WTC11 (cell line): ENCODE data around the gene LYST. TPM values are rescaled to one million over a fixed set of nuclear protein-coding genes. Genes with fewer than 3 reads are reported as not detected.

Source experiments
- ATAC-seq: fragments of 200-7000 bp; cut with Tn5 transposase; 2 replicates; pipeline ENCODE4 v1.10.0; 2021; ENCODE audit warnings: mild to moderate bottlenecking, moderate library complexity
- CTCF ChIA-PET: fragments of 300-600 bp; sonication (Branson Sonifier 250); formaldehyde crosslinking; loops from one replicate; lab custom pipeline; 2021; ENCODE audit warnings: antibody characterized with exemption; lab: Charles Lee
- POLR2A ChIA-PET: fragments of 350-600 bp; sonication (Branson Sonifier 250); formaldehyde crosslinking; loops from one replicate; lab custom pipeline; 2021; ENCODE audit warnings: antibody characterized with exemption; lab: Charles Lee
- DNase-seq: peaks from one replicate; pipeline ENCODE4 v3.0.0; 2021; ENCODE audit warnings: low spot score
- H3K27ac Mint-ChIP-seq: 2 replicates; pipeline ENCODE4 v1.8.0; 2021; ENCODE audit warnings: mixed read lengths
- H3K27me3 Mint-ChIP-seq: 2 replicates; pipeline ENCODE4 v1.8.0; 2021; ENCODE audit warnings: low read depth, mild to moderate bottlenecking, moderate library complexity, mixed read lengths
- H3K36me3 Mint-ChIP-seq: 2 replicates; pipeline ENCODE4 v1.8.0; 2021; ENCODE audit warnings: mixed read lengths
- H3K4me1 Mint-ChIP-seq: 2 replicates; pipeline ENCODE4 v1.8.0; 2022; ENCODE audit warnings: mixed read lengths
- H3K4me3 Mint-ChIP-seq: 2 replicates; pipeline ENCODE4 v1.8.0; 2021; ENCODE audit warnings: mild to moderate bottlenecking, moderate library complexity, mixed read lengths
- H3K9me3 Mint-ChIP-seq: 2 replicates; pipeline ENCODE4 v1.8.0; 2021; ENCODE audit warnings: mixed read lengths
- AR ChIP-seq: fragments of 250-450 bp; sonication (Bioruptor Pico); IDR thresholded peaks from 2 replicates; pipeline ENCODE4 v1.9.0; 2021; ENCODE audit warnings: mild to moderate bottlenecking
- ATF6 ChIP-seq: sonication (generic); formaldehyde crosslinking; IDR thresholded peaks from 2 replicates; pipeline ENCODE4 v1.8.1; 2023; ENCODE audit warnings: mild to moderate bottlenecking, missing genetic modification reagents
- E2F4 ChIP-seq: sonication (generic); formaldehyde crosslinking; IDR thresholded peaks from 2 replicates; pipeline ENCODE4 v1.8.1; 2022; ENCODE audit warnings: low read depth, mild to moderate bottlenecking, moderate library complexity, missing genetic modification reagents, borderline replicate concordance
- ERG ChIP-seq: fragments of 250-450 bp; sonication (Bioruptor Pico); IDR thresholded peaks from 2 replicates; pipeline ENCODE4 v1.8.0; 2021; ENCODE audit warnings: mild to moderate bottlenecking
- FOXP1 ChIP-seq: sonication (generic); formaldehyde crosslinking; IDR thresholded peaks from 2 replicates; pipeline ENCODE4 v1.8.0; 2022; ENCODE audit warnings: missing genetic modification reagents, mild to moderate bottlenecking, moderate library complexity, borderline replicate concordance
- GRHL2 ChIP-seq: fragments of 250-450 bp; sonication (Bioruptor Pico); IDR thresholded peaks from 2 replicates; pipeline ENCODE4 v1.8.0; 2022; ENCODE audit warnings: mild to moderate bottlenecking, moderate library complexity; ENCODE audit not compliant: insufficient replicate concordance, severe bottlenecking
- GTF2I ChIP-seq: fragments of 250-450 bp; sonication (Bioruptor Pico); conservative IDR thresholded peaks from 2 replicates; pipeline ENCODE4 v1.4.0; 2021; ENCODE audit warnings: mild to moderate bottlenecking
- IRF2 ChIP-seq: sonication (generic); formaldehyde crosslinking; IDR thresholded peaks from 2 replicates; pipeline ENCODE4 v1.8.0; 2022; ENCODE audit warnings: low read depth, missing genetic modification reagents, borderline replicate concordance
- KAT7 ChIP-seq: sonication (generic); formaldehyde crosslinking; IDR thresholded peaks from 2 replicates; pipeline ENCODE4 v1.8.1; 2023; ENCODE audit warnings: missing genetic modification reagents, mild to moderate bottlenecking, borderline replicate concordance
- MLX ChIP-seq: sonication (generic); formaldehyde crosslinking; IDR thresholded peaks from 2 replicates; pipeline ENCODE4 v1.8.1; 2023; ENCODE audit warnings: mild to moderate bottlenecking, missing genetic modification reagents, moderate library complexity
- NFATC4 ChIP-seq: fragments of 250-450 bp; sonication (Bioruptor Pico); IDR thresholded peaks from 2 replicates; pipeline ENCODE4 v1.9.0; 2021; ENCODE audit warnings: mild to moderate bottlenecking
- NR1H2 ChIP-seq: sonication (generic); formaldehyde crosslinking; IDR thresholded peaks from 2 replicates; pipeline ENCODE4 v1.9.0; 2021; ENCODE audit warnings: mild to moderate bottlenecking, moderate library complexity, missing genetic modification reagents
- OVOL2 ChIP-seq: fragments of 250-450 bp; sonication (Bioruptor Pico); IDR thresholded peaks from 2 replicates; pipeline ENCODE4 v1.9.0; 2021; ENCODE audit warnings: mild to moderate bottlenecking, borderline replicate concordance
- SOX15 ChIP-seq: fragments of 250-450 bp; sonication (Bioruptor Pico); IDR thresholded peaks from 2 replicates; pipeline ENCODE4 v1.9.0; 2021; ENCODE audit warnings: mild to moderate bottlenecking
- SP1 ChIP-seq: sonication (generic); formaldehyde crosslinking; conservative IDR thresholded peaks from 2 replicates; pipeline ENCODE4 v1.8.1; 2022; ENCODE audit warnings: missing genetic modification reagents
- TCF7 ChIP-seq: sonication (generic); formaldehyde crosslinking; IDR thresholded peaks from 2 replicates; pipeline ENCODE4 v1.8.0; 2022; ENCODE audit warnings: mild to moderate bottlenecking, low read depth, missing genetic modification reagents, moderate library complexity
- ZNF232 ChIP-seq: sonication (generic); formaldehyde crosslinking; IDR thresholded peaks from 2 replicates; pipeline ENCODE4 v1.8.0; 2022; ENCODE audit warnings: mild to moderate bottlenecking, missing genetic modification reagents
- ZNF263 ChIP-seq: sonication (generic); formaldehyde crosslinking; IDR thresholded peaks from 2 replicates; pipeline ENCODE4 v1.8.1; 2022; ENCODE audit warnings: low read depth, mild to moderate bottlenecking, moderate library complexity, missing genetic modification reagents
- ZNF317 ChIP-seq: sonication (generic); formaldehyde crosslinking; IDR thresholded peaks from 2 replicates; pipeline ENCODE4 v1.8.1; 2023; ENCODE audit warnings: low read depth, mild to moderate bottlenecking, moderate library complexity, missing genetic modification reagents, borderline replicate concordance
- ZNF396 ChIP-seq: fragments of 250-450 bp; sonication (Bioruptor Pico); IDR thresholded peaks from 2 replicates; pipeline ENCODE4 v1.8.0; 2021; ENCODE audit warnings: mild to moderate bottlenecking, moderate library complexity, borderline replicate concordance
- total RNA-seq: library from RNA; stranded (reverse); gene quantifications from 3 replicates; pipeline ENCODE4 v1.2.3, GENCODE V29; 2021

LYST gene
- total RNA-seq, 1 experiment from 2014 or later: 0.59 TPM

GRCh38 chr1:235873045-235873444, 6.3 kb upstream of the LYST start:
- TF ChIP-seq GRHL2 (CRISPR knock-in tag) (no peak), NFATC4 (CRISPR knock-in tag) (no peak), NR1H2 (CRISPR knock-in tag) (no peak), ZNF317 (no peak)
- peaks cover 12% of the 10 kb centered on the region for H3K27me3 Mint-ChIP-seq
- H3K4me1 Mint-ChIP-seq: no peaks in the 10 kb centered on the region
- no peaks in the 10 kb centered on the region for H3K36me3 Mint-ChIP-seq
- no peaks in the 10 kb centered on the region for H3K9me3 Mint-ChIP-seq
- ChIA-PET CTCF (no interaction called here), POLR2A (no interaction called here)
- H3K27ac Mint-ChIP-seq: no peak overlapping the region
- DNase-seq (no peak), ATAC-seq (no peak)
- no peak overlapping the region for H3K4me3 Mint-ChIP-seq

GRCh38 chr1:235872270-235872669, 5.6 kb upstream of the LYST start:
- Mint-ChIP-seq H3K27ac (no peak overlapping the region), H3K36me3 (no peaks in the 10 kb centered on the region)
- POLR2A ChIA-PET: no interaction called here
- no peak for DNase-seq
- TF ChIP-seq ZNF317 (no peak), ZNF232 (CRISPR knock-in tag) (no peak), ATF6 (CRISPR knock-in tag) (no peak), KAT7 (CRISPR knock-in tag) (no peak), IRF2 (CRISPR knock-in tag) (no peak), GTF2I (CRISPR knock-in tag) (no peak), FOXP1 (CRISPR knock-in tag) (no peak), NR1H2 (CRISPR knock-in tag) (no peak), ZNF263 (no peak), SP1 (CRISPR knock-in tag) (no peak), ERG (CRISPR knock-in tag) (no peak), AR (CRISPR knock-in tag) (no peak), MLX (CRISPR knock-in tag) (no peak), TCF7 (CRISPR knock-in tag) (no peak), SOX15 (CRISPR knock-in tag) (no peak), OVOL2 (CRISPR knock-in tag) (no peak), ZNF396 (CRISPR knock-in tag) (no peak), E2F4 (CRISPR knock-in tag) (no peak)
- TF ChIP-seq, all 79 proteins: peak for 0
- Mint-ChIP-seq H3K9me3 (no peaks in the 10 kb centered on the region), H3K27me3 (peaks cover 12% of the 10 kb centered on the region), H3K4me3 (no peak overlapping the region), H3K4me1 (peaks cover 4% of the 10 kb centered on the region)
- CTCF ChIA-PET: no interaction called here
- ATAC-seq: no peak
